Dendritic cell treated with granulocyte-macrophage colony-stimulating factor and Interleukin-4, amounts not matched to agents 40 ng/mL and 50 ng/mL, for 4 days (primary cell): ENCODE results near the gene OTOGL.
"Not testable (repeated sequence)": the region's sequence is repeated elsewhere in the genome, so short reads cannot be mapped to it uniquely, and the experiment has no call there.

Experiments used
- H3K27ac Mint-ChIP-seq: one replicate; pipeline ENCODE4 v1.8.0; 2022; ENCODE audit warnings: mild to moderate bottlenecking, mixed read lengths
- H3K27me3 Mint-ChIP-seq: one replicate; pipeline ENCODE4 v1.8.0; 2022; ENCODE audit warnings: mild to moderate bottlenecking, mixed read lengths
- H3K36me3 Mint-ChIP-seq: one replicate; pipeline ENCODE4 v1.8.0; 2022; ENCODE audit warnings: low read depth, mixed read lengths
- H3K4me1 Mint-ChIP-seq: one replicate; pipeline ENCODE4 v1.8.0; 2022; ENCODE audit warnings: low read depth, mixed read lengths
- H3K4me3 Mint-ChIP-seq: one replicate; pipeline ENCODE4 v1.8.0; 2022; ENCODE audit warnings: mild to moderate bottlenecking, moderate library complexity, mixed read lengths
- H3K9me3 Mint-ChIP-seq: one replicate; pipeline ENCODE4 v1.8.0; 2022; ENCODE audit warnings: mixed read lengths
- intact Hi-C: fragments of 100-400 bp; cut with micrococcal nuclease; formaldehyde crosslinking; loops from one replicate; pipeline ENCODE4 v1.15.0; 2022

The OTOGL gene

DNA sequence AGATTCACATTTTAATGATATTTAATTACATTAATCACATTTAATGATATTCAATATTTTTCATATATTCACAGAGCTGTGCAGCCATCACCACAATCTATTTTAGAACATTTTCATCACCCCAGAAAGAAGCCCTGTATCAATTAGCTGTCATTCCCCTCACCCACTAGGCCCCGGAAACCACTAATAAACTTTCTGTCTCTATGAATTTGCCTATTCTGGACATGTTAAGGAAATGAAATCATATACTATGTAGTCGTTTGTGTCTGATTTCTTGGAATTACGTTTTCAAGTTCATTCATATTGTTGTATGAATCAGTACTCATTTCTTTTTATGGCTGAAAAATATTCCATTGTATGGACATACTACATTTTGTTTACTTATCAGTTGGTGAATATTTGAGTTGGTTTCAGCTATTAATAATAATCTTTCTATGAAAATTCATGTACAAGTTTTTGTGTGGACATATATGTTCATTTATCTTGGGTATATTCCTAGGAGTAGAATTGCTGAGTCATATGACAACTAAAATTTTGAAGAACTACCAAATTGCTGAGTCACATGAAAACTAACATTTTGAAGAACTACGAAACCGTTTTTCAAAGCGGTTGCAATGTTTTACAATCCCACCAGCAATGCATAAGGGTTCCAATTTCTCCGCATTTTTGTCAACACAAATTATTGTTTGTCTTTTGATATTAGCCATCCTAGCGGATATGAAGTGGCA, 11.7 kb upstream of the OTOGL start:
- intact Hi-C loops: no loop called here
- peaks cover 25% of the 10 kb centered on the region for H3K9me3 Mint-ChIP-seq
- H3K36me3 Mint-ChIP-seq: no peaks in the 10 kb centered on the region
- H3K4me1 Mint-ChIP-seq: no peaks in the 10 kb centered on the region
- no peak overlapping the region for H3K27ac Mint-ChIP-seq
- no peak overlapping the region for H3K4me3 Mint-ChIP-seq
- no peaks in the 10 kb centered on the region for H3K27me3 Mint-ChIP-seq

DNA sequence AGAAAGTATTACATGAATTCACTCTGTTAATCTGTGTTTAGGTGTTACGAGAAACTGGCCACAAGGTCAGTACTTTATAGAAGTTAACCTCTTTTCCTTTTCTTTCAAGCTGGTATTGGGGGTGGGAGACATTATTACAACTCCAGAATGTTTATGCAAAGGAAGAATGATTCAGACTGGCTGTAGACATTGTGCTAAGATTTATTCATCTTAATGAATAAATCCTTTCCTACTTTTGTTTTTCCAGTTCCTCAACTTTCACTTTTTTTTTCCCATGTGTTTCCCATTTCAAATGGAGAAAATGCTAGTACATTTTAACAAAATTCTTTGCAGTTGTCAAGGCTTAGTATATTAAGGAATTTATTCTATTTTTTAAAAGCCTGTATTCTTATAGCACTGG, 1.3 kb downstream of the OTOGL start:
- intact Hi-C loops: no loop called here
- H3K4me3 Mint-ChIP-seq: no peak overlapping the region
- no peaks in the 10 kb centered on the region for H3K9me3 Mint-ChIP-seq
- H3K27ac Mint-ChIP-seq: no peak overlapping the region
- no peaks in the 10 kb centered on the region for H3K36me3 Mint-ChIP-seq
- no peaks in the 10 kb centered on the region for H3K4me1 Mint-ChIP-seq
- H3K27me3 Mint-ChIP-seq: no peaks in the 10 kb centered on the region

DNA sequence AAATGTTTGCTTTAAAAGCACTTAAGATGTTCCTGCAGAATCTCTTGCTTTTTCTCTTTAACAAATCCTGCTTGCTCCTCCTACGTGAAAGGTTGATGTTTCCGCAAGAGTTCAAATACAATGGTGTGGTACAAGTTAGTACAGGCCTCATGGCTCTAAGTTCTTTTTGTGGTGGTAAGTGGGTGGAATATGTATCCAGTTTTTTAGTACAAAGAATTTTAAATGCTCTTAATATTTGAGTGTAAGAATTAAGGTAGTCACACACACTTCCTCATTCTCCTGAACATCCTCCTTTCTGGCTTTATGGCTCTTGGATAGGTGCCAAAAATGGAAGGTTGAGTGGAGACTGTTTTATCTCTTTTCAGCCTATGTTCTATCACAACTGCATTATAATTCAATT, 1.8 kb downstream of the OTOGL start:
- intact Hi-C loops: no loop called here
- Mint-ChIP-seq H3K9me3 (no peaks in the 10 kb centered on the region), H3K4me1 (no peaks in the 10 kb centered on the region), H3K27ac (no peak overlapping the region), H3K27me3 (no peaks in the 10 kb centered on the region), H3K4me3 (no peak overlapping the region), H3K36me3 (no peaks in the 10 kb centered on the region)

DNA sequence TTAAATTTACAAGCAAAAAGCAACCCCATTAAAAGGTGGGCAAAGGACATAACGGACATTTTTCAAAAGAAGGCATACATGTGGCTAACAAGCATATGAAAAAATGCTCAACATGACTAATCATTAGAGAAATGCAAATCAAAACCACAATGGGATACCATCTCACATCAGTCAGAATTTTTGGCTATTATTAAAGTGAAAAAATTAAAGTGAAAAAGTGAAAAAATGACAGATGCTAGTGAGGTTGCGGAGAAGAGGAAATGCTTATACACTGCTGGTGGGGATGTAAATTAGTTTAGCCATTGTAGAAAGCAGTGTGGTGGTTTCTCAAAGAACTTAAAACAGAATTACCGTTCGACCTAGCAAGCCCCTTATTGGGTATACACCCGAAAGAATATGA, 7.9 kb downstream of the OTOGL start:
- no peaks in the 10 kb centered on the region for H3K27me3 Mint-ChIP-seq
- intact Hi-C loops: no loop called here
- H3K36me3 Mint-ChIP-seq: no peaks in the 10 kb centered on the region
- no peaks in the 10 kb centered on the region for H3K4me1 Mint-ChIP-seq
- H3K9me3 Mint-ChIP-seq: no peaks in the 10 kb centered on the region
- H3K27ac Mint-ChIP-seq: no peak overlapping the region
- H3K4me3 Mint-ChIP-seq: no peak overlapping the region

- no peak overlapping the region for H3K4me3 Mint-ChIP-seq
- no peaks in the 10 kb centered on the region for H3K27me3 Mint-ChIP-seq
- H3K4me1 Mint-ChIP-seq: no peaks in the 10 kb centered on the region
- no peaks in the 10 kb centered on the region for H3K36me3 Mint-ChIP-seq
- H3K27ac Mint-ChIP-seq: no peak overlapping the region
- peaks cover 19% of the 10 kb centered on the region for H3K9me3 Mint-ChIP-seq
- intact Hi-C loops: no loop called here
Observed at GRCh38 chr12:80116735-80117134, 17.4 kb downstream of the OTOGL start.

DNA sequence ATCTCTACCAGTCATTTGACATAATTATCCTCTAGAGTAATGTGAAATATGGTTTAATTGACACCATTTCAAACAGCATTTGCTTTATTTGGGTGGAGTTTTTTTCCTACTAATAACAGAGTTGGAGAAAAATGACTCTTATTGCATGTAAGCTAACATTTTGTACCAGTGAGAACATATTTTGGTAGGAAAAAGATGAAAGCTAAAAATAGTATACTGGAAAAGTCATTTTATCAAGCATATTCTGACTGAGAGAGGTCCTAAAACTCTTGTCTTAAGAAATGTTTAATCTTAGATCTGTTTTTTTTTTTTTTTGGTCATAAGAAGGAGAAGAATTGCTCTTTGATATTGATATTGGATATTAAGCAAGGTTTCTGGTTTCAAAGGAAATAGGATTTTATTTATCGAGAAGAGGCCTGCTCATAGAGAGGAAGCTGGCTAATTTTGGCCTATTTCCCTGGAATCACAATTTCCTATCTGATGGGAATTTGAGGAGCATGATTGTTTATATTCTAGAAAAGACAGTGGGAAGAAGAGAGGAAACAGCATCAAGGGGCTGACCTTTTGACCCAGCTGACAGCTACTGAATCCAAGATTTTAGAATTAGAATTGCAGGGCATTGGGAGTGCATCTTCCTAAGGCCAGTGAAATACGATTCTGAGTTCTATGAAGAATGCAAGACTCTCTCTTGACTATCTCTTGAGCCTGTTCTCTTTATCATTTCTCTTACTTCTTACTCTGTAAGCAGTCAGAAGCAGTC, 19.4 kb downstream of the OTOGL start:
- Mint-ChIP-seq H3K4me3 (no peak overlapping the region), H3K27ac (no peak overlapping the region), H3K36me3 (no peaks in the 10 kb centered on the region), H3K4me1 (no peaks in the 10 kb centered on the region), H3K27me3 (no peaks in the 10 kb centered on the region), H3K9me3 (peaks cover 7% of the 10 kb centered on the region)
- intact Hi-C loops: no loop called here

GRCh38 chr12:80120994-80121393, 21.7 kb downstream of the OTOGL start:
- intact Hi-C loops: no loop called here
- no peak overlapping the region for H3K4me3 Mint-ChIP-seq
- no peaks in the 10 kb centered on the region for H3K9me3 Mint-ChIP-seq
- H3K27ac Mint-ChIP-seq: no peak overlapping the region
- no peaks in the 10 kb centered on the region for H3K36me3 Mint-ChIP-seq
- no peaks in the 10 kb centered on the region for H3K27me3 Mint-ChIP-seq
- no peaks in the 10 kb centered on the region for H3K4me1 Mint-ChIP-seq

- no peaks in the 10 kb centered on the region for H3K27me3 Mint-ChIP-seq
- H3K4me1 Mint-ChIP-seq: no peaks in the 10 kb centered on the region
- intact Hi-C loops: no loop called here
- H3K4me3 Mint-ChIP-seq: no peak overlapping the region
- no peaks in the 10 kb centered on the region for H3K36me3 Mint-ChIP-seq
- no peaks in the 10 kb centered on the region for H3K9me3 Mint-ChIP-seq
- no peak overlapping the region for H3K27ac Mint-ChIP-seq
Observed at GRCh38 chr12:80121661-80122060, 22.3 kb downstream of the OTOGL start.

- no peaks in the 10 kb centered on the region for H3K27me3 Mint-ChIP-seq
- H3K36me3 Mint-ChIP-seq: no peaks in the 10 kb centered on the region
- H3K27ac Mint-ChIP-seq: no peak overlapping the region
- intact Hi-C loops: no loop called here
- peaks cover 21% of the 10 kb centered on the region for H3K9me3 Mint-ChIP-seq
- no peaks in the 10 kb centered on the region for H3K4me1 Mint-ChIP-seq
- no peak overlapping the region for H3K4me3 Mint-ChIP-seq
Observed at GRCh38 chr12:80129895-80130530, 30.7 kb downstream of the OTOGL start.

DNA sequence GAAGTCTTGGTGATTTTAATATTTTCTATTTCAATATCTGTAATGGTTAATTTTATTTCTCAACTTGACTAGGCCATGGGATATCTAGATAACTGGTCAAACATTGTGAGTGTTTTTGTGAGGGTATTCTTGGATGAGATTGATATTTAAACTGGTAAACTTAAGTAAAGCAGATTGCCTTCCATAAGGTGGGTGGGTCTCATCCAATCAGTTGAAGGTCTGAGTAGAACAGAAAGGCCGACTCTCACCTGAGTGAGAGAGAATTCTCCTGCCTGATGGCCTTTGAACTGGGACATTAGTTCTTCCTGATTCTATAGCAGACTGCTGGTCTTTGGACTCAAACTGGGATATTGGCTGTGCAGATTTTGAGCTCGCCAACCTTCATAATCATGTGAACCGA, 36.3 kb downstream of the OTOGL start:
- intact Hi-C loops: no loop called here
- no peaks in the 10 kb centered on the region for H3K4me1 Mint-ChIP-seq
- H3K4me3 Mint-ChIP-seq: no peak overlapping the region
- no peaks in the 10 kb centered on the region for H3K27me3 Mint-ChIP-seq
- no peaks in the 10 kb centered on the region for H3K36me3 Mint-ChIP-seq
- H3K9me3 Mint-ChIP-seq: peaks cover 3% of the 10 kb centered on the region
- H3K27ac Mint-ChIP-seq: no peak overlapping the region

GRCh38 chr12:80140005-80140404, 40.7 kb downstream of the OTOGL start:
- intact Hi-C loops: no loop called here
- Mint-ChIP-seq H3K27me3 (no peaks in the 10 kb centered on the region), H3K4me3 (no peak overlapping the region), H3K27ac (no peak overlapping the region), H3K4me1 (no peaks in the 10 kb centered on the region), H3K9me3 (no peaks in the 10 kb centered on the region), H3K36me3 (no peaks in the 10 kb centered on the region)

DNA sequence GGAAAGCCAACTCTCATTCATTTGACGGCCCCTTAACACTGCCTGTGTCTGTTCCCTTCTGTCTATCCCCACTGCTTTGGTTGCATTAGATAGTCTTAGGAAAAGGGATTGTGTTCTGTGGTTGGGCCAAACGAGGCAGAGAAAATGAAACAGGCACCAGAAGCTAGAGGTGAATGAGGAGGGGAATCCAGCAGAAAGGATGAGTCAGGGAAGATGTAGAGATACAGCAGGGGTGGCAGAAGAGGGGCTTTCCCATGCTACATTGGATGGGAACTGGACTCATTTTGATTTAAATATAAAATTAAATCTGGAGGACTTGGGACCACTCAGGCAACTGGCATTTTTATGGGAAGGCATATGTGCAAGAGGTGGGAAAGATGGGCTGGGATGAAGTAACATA, 43.3 kb downstream of the OTOGL start:
- H3K27me3 Mint-ChIP-seq: no peaks in the 10 kb centered on the region
- H3K36me3 Mint-ChIP-seq: no peaks in the 10 kb centered on the region
- intact Hi-C loops: no loop called here
- no peak overlapping the region for H3K27ac Mint-ChIP-seq
- H3K9me3 Mint-ChIP-seq: no peaks in the 10 kb centered on the region
- no peaks in the 10 kb centered on the region for H3K4me1 Mint-ChIP-seq
- H3K4me3 Mint-ChIP-seq: no peak overlapping the region

GRCh38 chr12:80143537-80143936, 44.2 kb downstream of the OTOGL start:
- intact Hi-C loops: no loop called here
- Mint-ChIP-seq H3K9me3 (peaks cover 4% of the 10 kb centered on the region), H3K36me3 (no peaks in the 10 kb centered on the region)

GRCh38 chr12:80149547-80150313, 50.4 kb downstream of the OTOGL start:
- H3K27ac Mint-ChIP-seq, H3K4me1 Mint-ChIP-seq, intact Hi-C loops, H3K36me3 Mint-ChIP-seq, H3K9me3 Mint-ChIP-seq, H3K4me3 Mint-ChIP-seq, H3K27me3 Mint-ChIP-seq: not testable (repeated sequence)

More at GRCh38 chr12:80143537-80143936, 44.2 kb downstream of the OTOGL start:
- Mint-ChIP-seq H3K4me3 (no peak overlapping the region), H3K4me1 (no peaks in the 10 kb centered on the region), H3K27me3 (no peaks in the 10 kb centered on the region), H3K27ac (no peak overlapping the region)
